Gastroesophageal sphincter (tissue), 4 donors: ENCODE results near the gene PITPNB. TPM values are rescaled to one million over a fixed set of nuclear protein-coding genes. Genes with fewer than 3 reads are reported as not detected.

Source experiments
- ATAC-seq: fragments of 150-250 bp; one replicate; pipeline ENCODE4 v1.9.1; 2016; ENCODE audit warnings: mild to moderate bottlenecking, moderate library complexity
- H3K27ac ChIP-seq, 4 donors: fragments of 200-600 bp; sonication (generic) in 3 of 4; 1 replicate in 3 of 4; 2 replicates in 1 of 4; pipeline ENCODE4 v1.5.1; 2016 to 2019
- H3K27me3 ChIP-seq: fragments of 200-600 bp; sonication (generic); one replicate; pipeline ENCODE4 v1.5.1; 2019
- H3K36me3 ChIP-seq, 2 donors: fragments of 200-600 bp; sonication (generic); one replicate each; pipeline ENCODE4 v1.5.1; 2019; ENCODE audit warnings: control low read depth in 1 of 2
- H3K4me1 ChIP-seq, 3 donors: fragments of 200-600 bp; sonication (generic); 1 replicate in 2 of 3; 2 replicates in 1 of 3; pipeline ENCODE4 v1.5.1; 2016 to 2019; ENCODE audit warnings: control low read depth in 2 of 3
- H3K4me3 ChIP-seq, 2 donors: fragments of 200-600 bp; sonication (generic); one replicate each; pipeline ENCODE4 v1.5.1; 2019; ENCODE audit warnings: mild to moderate bottlenecking in 1 of 2, moderate library complexity in 1 of 2
- H3K9me3 ChIP-seq, 3 donors: fragments of 200-600 bp; sonication (generic); one replicate each; pipeline ENCODE4 v1.5.1; 2017 to 2019; ENCODE audit warnings: control low read depth in 2 of 3
- EP300 ChIP-seq: sonication (generic); formaldehyde crosslinking; IDR thresholded peaks from one replicate; pipeline ENCODE4 v1.6.1; 2017; ENCODE audit warnings: antibody characterized with exemption, mild to moderate bottlenecking
- POLR2A ChIP-seq, 2 donors: fragments of 450-650 bp; IDR thresholded peaks; one replicate each; pipeline ENCODE4 v1.6.1; 2017; ENCODE audit warnings: antibody characterized with exemption in 2 of 2, mild to moderate bottlenecking in 2 of 2, moderate library complexity in 1 of 2
- POLR2AphosphoS5 ChIP-seq: sonication (generic); formaldehyde crosslinking; IDR thresholded peaks from one replicate; pipeline ENCODE4 v1.6.1; 2017; ENCODE audit warnings: antibody characterized with exemption
- WGBS, 2 donors: methylation state at CpG; one replicate each; pipeline ENCODE4 v1.1.5; 2018; ENCODE audit warnings: low coverage in 1 of 2; 5-methylcytosine and 5-hydroxymethylcytosine counted together
- total RNA-seq, 4 donors: library from RNA; depleted of rRNA; stranded (reverse); fragments of >200 nt; gene quantifications; one replicate each; pipeline ENCODE4 v1.1.0, GENCODE V29; 2016
- TF ChIP-seq, protein P1 (sequence below), 4 experiments: fragments of 200-600 bp in 2 of 4; fragments of 450-650 bp in 2 of 4; sonication (generic) in 1 of 4; IDR thresholded peaks; one replicate each; pipeline ENCODE4 v1.5.1; 2017 to 2019; ENCODE audit warnings: antibody characterized with exemption in 4 of 4, mild to moderate bottlenecking in 2 of 4, moderate library complexity in 2 of 4

Gene PITPNB
- total RNA-seq, 4 donors from 2014 or later = 62.8 to 103 (median 96.6) TPM

DNA sequence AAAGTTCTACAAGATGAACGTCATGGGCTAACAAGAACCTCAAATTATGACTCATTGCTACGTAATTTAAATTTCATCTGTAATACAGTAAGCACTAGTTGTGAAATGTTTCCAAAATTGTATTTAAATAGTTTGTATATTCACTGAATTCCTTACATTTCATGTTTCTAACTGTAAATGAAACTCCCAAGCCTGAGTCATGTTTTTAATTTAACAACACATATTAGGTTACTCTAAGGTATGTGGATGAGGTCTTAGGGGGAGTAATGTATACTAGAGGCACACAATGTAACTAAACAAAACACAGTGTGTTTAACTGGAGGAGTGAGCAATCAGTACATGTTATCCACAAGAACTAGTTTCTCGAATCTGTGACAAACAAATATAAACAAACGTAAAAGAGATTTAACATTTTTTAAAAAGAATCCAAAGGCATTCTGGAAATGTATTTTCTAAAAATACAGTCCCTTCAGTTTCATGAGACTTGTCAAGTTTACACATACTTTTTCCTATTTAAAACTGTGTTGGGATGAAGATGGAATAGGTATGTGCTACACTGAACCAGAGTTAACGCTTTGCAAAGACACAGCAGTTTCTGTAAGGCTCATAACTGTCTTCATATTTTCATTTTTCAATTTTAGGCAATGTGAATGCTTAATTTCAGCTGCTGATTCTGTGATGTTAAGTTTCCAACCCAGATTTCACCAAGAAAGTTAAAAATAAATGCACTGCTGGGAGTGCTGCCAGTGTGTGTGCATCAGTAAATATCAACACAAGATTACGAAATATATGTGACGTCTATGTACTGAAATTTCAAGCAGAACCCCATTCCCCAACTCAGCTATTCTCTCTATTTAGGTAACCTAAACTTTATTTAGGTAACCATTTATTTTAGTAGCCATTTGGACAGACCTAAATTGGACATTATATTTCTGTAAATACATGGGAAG is 52.6 kb downstream of the PITPNB start:
- H3K36me3 ChIP-seq = peaks cover 0 to 15% of the 10 kb centered on the region in 2 donors
- H3K27me3 ChIP-seq = no peaks in the 10 kb centered on the region
- no peaks in the 10 kb centered on the region for H3K9me3 ChIP-seq
- 7 to 17% methylated on average over 7 of the region's 7 CpGs for WGBS, 2 donors
- peaks cover 30 to 82% (median 40%) of the 10 kb centered on the region in 3 donors for H3K4me1 ChIP-seq
- TF ChIP-seq POLR2AphosphoS5 (peak; percentile 63), POLR2A (IDR thresholded peaks at IDR 0.05) (no peak)
- H3K4me3 ChIP-seq = no peak overlapping the region
- peak overlapping the region; percentile 77 to 97 (median 86) for H3K27ac ChIP-seq
- ATAC-seq = peak; percentile 63

DNA sequence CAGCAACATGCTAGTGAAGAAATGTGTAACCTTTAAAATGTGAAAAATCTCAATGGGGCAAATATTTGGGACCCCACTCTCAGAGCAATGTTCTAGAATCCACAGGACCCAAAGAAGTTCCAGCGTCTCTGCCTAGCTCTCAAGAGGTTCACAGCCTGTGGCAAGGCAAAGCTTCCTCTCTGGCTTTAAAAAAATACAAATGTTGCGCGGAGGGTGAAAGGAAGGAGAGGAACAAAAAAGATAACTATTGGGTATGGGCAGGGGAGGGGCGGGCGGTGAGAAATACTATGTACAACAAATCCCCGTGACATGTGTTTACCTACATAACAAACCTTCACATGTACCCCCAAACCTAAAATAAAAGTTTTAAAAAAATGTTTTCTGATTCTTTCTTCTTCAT is 53.6 kb downstream of the PITPNB start:
- WGBS, 2 donors = 61 to 92% methylated on average over 4 to 6 of the region's 6 CpGs
- H3K27ac ChIP-seq = peak overlapping the region; percentile 77 to 97 (median 86)
- H3K27me3 ChIP-seq = no peaks in the 10 kb centered on the region
- TF ChIP-seq POLR2AphosphoS5 (no peak), POLR2A (IDR thresholded peaks at IDR 0.05) (no peak), EP300 (no peak)
- TF ChIP-seq, protein P1, sequence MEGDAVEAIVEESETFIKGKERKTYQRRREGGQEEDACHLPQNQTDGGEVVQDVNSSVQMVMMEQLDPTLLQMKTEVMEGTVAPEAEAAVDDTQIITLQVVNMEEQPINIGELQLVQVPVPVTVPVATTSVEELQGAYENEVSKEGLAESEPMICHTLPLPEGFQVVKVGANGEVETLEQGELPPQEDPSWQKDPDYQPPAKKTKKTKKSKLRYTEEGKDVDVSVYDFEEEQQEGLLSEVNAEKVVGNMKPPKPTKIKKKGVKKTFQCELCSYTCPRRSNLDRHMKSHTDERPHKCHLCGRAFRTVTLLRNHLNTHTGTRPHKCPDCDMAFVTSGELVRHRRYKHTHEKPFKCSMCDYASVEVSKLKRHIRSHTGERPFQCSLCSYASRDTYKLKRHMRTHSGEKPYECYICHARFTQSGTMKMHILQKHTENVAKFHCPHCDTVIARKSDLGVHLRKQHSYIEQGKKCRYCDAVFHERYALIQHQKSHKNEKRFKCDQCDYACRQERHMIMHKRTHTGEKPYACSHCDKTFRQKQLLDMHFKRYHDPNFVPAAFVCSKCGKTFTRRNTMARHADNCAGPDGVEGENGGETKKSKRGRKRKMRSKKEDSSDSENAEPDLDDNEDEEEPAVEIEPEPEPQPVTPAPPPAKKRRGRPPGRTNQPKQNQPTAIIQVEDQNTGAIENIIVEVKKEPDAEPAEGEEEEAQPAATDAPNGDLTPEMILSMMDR (IDR thresholded peaks at IDR 0.05) = no peak
- no peaks in the 10 kb centered on the region for H3K9me3 ChIP-seq
- H3K36me3 ChIP-seq = peaks cover 0 to 5% of the 10 kb centered on the region in 2 donors
- ATAC-seq = no peak
- peaks cover 30 to 85% (median 40%) of the 10 kb centered on the region in 3 donors for H3K4me1 ChIP-seq
- H3K4me3 ChIP-seq = no peak overlapping the region

DNA sequence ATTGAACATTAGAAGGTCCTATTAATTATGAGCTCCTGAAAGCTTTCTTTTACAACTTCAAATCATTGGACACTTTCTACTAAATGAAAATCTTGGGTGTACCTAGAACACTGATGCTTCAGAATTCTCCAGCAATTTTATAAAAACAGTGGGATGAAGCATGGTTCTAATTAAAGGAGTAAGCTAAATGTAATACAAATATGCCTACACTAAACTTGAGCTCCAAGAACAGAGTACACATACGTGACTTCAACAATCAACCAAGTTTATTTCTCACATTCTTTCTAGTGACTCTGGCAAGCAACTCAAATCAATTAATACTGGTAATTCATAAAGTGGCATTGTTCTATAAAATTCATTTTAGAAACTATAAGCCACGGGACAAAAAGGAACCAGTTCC is 55.5 kb downstream of the PITPNB start:
- Histone ChIP-seq H3K27ac (peak overlapping the region; percentile 65 to 88 (median 75)), H3K36me3 (peaks cover 0 to 5% of the 10 kb centered on the region in 2 donors), H3K4me1 (peaks cover 28 to 94% (median 47%) of the 10 kb centered on the region in 3 donors), H3K4me3 (no peak overlapping the region), H3K27me3 (no peaks in the 10 kb centered on the region), H3K9me3 (no peaks in the 10 kb centered on the region)
- TF ChIP-seq, protein P1 (IDR thresholded peaks at IDR 0.05) = no peak
- WGBS, 2 donors = 25 to 39% methylated on average over 2 of the region's 2 CpGs
- ATAC-seq = no peak

DNA sequence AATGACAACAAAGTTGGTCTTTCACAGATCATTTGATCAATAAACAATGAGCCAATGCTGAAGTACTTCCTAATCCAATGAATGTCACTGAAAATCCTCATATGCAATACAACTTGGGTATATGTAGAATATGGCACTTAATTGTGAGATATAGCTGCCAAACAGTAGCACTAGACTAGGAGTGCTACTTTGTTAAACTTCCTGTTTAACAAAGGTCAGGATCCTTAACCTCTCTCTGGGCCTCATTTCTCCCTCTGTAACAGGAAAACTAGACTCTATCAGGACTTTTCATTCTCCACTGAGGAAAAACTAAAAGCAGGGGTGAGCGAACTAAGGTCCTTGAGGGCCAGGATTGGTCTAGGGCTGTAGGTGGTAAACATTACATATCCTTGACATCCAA is 56.1 kb downstream of the PITPNB start:
- Histone ChIP-seq H3K36me3 (peaks cover 0 to 5% of the 10 kb centered on the region in 2 donors), H3K27me3 (no peaks in the 10 kb centered on the region), H3K27ac (peak overlapping the region; percentile 65 to 88 (median 75)), H3K4me1 (peaks cover 24 to 94% (median 50%) of the 10 kb centered on the region in 3 donors), H3K9me3 (no peaks in the 10 kb centered on the region), H3K4me3 (no peak overlapping the region)
- WGBS, 2 donors = 88 to 100% methylated on average over 1 of the region's 1 CpG
- no peak for ATAC-seq
- TF ChIP-seq EP300 = no peak
- no peak for TF ChIP-seq POLR2AphosphoS5
- TF ChIP-seq, protein P1 (IDR thresholded peaks at IDR 0.05) = no peak
- TF ChIP-seq POLR2A (IDR thresholded peaks at IDR 0.05) = no peak

DNA sequence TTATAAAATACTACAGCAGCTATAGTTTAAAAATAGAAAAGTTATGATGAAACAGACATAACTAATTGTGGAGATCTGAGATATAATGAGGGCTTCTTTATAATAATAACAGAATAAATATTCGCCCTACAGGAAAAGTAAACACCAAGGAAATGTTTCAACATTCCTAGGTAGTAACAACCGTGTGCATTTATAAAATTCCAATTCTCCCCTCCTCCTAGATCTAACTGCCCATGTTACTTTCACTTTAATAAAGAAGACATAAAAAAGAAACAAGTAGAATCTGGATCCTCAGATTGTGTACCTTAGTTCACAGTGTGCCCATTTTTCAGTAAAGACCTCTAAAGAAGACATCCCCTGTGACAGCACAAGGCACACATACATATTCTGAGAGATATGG is 59.7 kb downstream of the PITPNB start:
- WGBS, 2 donors = 5 to 20% methylated on average over 2 of the region's 2 CpGs
- Histone ChIP-seq H3K27ac (peak overlapping the region; percentile 81 to 88 (median 86)), H3K4me1 (peaks cover 6 to 92% (median 27%) of the 10 kb centered on the region in 3 donors), H3K27me3 (no peaks in the 10 kb centered on the region), H3K9me3 (no peaks in the 10 kb centered on the region), H3K4me3 (peak overlapping the region; percentile 24 to 25), H3K36me3 (peaks cover 0 to 40% of the 10 kb centered on the region in 2 donors)
- no peak for ATAC-seq
- TF ChIP-seq EP300 (no peak), POLR2AphosphoS5 (no peak), POLR2A (IDR thresholded peaks at IDR 0.05) (no peak)
- TF ChIP-seq, protein P1 (IDR thresholded peaks at IDR 0.05) = no peak
